Femur (tissue), 1 donor: ENCODE data around the gene NRCAM.
"Not testable (repeated sequence)": the region's sequence is repeated elsewhere in the genome, so short reads cannot be mapped to it uniquely, and the experiment has no call there.

Experiments used
- DNase-seq: peaks from one replicate; pipeline ENCODE4 v3.0.0-alpha.2; 2017

NRCAM gene

DNA sequence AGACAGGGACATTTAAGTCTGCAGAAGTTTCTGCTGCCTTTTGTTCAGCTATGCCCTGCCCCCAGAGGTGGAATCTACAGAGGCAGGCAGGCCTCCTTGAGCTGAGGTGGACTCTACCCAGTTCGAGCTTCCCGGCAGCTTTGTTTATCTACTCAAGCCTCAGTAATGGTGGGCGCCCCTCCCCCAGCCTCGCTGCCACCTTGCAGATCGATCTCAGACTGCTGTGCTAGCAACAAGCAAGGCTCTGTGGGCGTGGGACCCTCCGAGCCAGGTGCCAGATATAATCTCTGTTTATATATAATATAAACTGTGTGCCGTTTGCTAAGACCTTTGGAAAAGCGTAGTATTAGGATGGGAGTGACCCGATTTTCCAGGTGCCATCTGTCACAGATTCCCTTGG is 63.1 kb downstream of the NRCAM start:
- not testable (repeated sequence) for DNase-seq

- DNase-seq = not testable (repeated sequence)
These were observed 68.5 kb downstream of the NRCAM start for GRCh38 chr7:108387686-108388085.

GRCh38 chr7:108385834-108386422 is 70.3 kb downstream of the NRCAM start:
- no peak for DNase-seq

DNA sequence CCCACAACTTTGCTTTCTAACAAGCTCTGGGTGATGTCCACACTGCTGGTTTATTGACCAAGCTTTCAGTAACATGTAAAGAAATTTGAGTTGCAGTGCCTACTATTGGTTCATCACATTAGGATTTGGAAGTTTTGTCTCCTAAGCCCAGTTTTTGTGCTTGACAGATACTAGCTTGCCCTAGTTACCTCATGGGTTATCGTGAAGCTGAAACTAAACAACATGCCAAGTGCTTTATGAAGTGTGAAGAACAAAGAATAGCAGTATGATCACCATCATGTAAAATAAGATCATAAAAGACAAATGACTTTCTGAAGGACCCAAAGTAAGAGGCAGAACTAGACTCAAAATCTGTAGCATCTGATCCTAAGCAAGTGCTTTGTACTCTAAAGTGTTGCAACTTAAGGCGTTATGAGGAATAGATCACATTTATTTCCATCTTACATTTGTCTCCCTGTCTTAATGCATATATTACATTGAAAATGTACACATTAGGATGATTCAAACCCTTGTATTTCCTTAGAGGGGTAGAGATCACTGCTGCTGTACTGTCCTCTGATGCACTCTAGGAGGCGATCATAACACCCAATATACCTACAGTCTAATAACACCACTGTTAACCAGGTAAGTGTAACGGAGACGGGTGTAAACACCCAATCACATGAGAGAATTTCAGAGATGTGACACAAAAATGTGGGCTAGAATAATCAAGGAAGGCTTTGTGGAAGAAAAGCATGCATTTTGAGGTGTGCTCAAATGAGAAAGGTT is 71.3 kb downstream of the NRCAM start:
- no peak for DNase-seq

GRCh38 chr7:108382932-108383331 is 73.3 kb downstream of the NRCAM start:
- DNase-seq = no peak

DNA sequence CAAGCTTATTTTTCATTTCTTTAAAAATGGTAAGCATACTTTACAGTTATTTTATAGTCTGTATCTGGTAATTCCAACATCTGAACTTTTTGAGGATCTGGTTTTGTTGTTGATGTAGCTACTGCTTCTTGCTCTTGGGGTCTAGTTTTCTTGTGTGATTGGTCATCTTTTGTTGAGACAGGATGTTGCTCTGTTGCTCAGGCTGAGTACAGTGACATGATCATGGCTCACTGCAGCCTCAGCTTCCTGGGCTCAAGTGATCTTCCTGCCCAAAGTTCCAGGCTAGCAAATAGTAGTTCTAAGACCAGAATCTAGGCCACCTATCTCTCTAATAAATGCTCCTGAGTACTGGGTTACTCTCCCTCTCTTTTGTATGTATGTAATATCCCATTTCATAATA is 75.7 kb downstream of the NRCAM start:
- no peak for DNase-seq

GRCh38 chr7:108376206-108376605 is 80.0 kb downstream of the NRCAM start:
- DNase-seq = no peak

GRCh38 chr7:108375668-108376067 is 80.6 kb downstream of the NRCAM start:
- DNase-seq = no peak

DNA sequence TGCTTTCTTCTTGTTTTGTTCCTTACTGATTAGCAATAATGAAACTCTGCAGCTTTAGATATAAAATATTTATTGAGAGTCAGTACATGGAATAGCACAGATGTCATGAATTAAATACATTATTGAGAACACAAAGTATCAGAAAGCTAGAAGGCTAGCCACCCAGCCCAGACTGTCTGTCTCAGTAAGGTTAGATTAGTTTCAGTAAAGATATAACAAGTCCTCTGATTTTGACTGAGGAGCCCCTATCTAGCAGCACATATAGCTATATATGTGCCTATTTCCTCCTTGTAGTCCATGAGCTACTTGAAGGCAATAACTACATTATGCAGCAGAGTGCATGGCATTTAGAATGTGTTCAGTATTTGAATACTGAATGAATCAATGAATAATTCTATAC is 81.3 kb downstream of the NRCAM start:
- no peak for DNase-seq

DNA sequence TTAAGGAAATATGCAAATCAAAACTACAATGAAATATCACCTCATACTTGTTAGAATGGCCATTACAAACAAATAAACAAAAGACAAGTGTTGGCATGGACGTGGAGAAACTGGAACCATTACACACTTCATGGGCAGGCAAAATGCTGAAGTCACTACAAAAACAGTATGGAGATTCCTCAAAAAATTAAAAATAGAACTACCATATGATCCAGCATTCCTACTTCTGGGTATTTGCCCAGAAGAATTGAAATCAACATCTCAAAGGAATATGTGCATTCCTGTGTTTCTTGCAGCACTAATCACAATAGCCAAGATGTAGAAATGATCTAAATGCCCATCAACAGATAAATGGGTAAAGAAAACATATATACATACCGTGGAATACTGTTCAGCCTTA is 83.6 kb downstream of the NRCAM start:
- DNase-seq = no peak

- DNase-seq = no peak
These were observed 85.6 kb downstream of the NRCAM start for GRCh38 chr7:108370616-108371015.

DNA sequence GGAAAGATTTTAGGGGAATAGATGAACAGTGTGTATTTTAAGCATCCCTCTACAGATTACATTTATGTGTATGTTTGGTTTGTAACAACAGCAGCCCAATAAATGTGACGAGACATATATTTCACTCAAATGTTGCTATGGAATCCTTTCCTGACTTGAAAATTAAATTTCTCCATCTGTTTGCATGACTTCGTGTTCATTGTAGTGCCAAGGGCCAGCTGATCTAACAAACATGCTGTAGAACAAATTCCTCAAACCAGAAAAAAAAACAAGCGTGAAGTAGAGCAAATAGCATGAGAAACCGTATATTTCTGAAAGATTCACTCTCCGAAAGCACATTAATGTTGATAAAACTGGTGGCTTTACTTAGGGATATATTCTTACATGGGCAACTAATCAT is 87.8 kb downstream of the NRCAM start:
- no peak for DNase-seq

GRCh38 chr7:108367946-108368345 is 88.3 kb downstream of the NRCAM start:
- DNase-seq = no peak

DNA sequence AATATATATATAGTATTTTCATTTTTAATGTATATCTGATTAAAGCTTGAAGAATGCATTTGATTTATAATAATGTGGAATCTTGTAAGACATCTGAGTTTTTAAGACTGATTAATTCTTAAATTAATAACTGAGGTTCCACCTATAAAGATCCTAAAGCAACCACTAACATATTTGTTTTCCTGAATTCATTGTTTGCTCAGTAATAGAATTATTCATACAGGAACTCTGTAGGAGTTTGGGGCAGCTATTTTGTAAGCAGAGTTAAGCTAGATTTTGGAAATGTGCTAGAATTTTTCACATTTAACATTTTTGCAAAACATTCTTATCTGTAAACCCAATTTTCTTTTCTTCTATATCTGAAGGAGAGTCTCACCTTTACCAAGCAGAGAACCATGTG is 88.9 kb downstream of the NRCAM start:
- no peak for DNase-seq

DNA sequence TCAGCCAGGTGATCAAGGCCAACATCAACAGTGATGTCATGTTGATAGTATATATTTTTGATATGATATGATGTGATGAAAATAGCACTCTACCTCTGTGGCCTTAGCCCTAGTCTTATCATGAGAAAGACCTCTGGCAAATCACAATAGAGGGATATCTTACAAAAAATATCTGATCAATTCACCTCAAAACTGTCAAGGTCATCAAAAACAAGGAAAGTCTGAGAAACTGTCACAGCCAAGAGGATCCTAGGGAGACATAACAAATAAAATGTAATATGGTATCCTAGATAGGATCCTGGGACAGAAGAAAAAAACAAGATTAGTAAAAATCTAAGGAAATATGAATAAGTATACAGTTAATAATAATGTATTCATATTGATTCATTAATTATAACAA is 92.6 kb downstream of the NRCAM start:
- DNase-seq = no peak

GRCh38 chr7:108360058-108360800 is 96.0 kb downstream of the NRCAM start:
- DNase-seq = no peak

- peak; percentile 24 for DNase-seq
These were observed 97.7 kb downstream of the NRCAM start for GRCh38 chr7:108358553-108358952.

GRCh38 chr7:108351729-108352131 is 104.5 kb downstream of the NRCAM start:
- DNase-seq = no peak

GRCh38 chr7:108348913-108349312 is 107.3 kb downstream of the NRCAM start:
- DNase-seq = no peak

DNA sequence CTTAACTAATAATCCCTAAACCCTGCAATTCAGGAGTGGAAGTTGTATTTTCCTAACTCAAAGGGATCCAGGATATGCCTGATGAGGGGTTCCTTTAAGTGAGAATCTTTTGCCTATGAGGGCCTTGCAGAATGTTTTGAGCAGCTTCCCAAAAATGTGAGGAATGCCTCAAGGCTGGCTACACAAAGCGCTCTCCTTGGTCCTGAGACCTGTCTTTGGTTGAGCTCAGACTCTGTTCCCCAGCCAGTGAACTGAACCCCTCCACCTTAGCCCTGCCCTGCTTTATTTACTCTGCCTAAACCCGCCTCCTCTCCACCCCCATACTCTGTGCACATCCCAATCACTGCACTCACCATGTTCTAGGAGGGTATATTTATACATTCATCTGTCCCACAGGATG is 108.6 kb downstream of the NRCAM start:
- peak; percentile 23 for DNase-seq

GRCh38 chr7:108345710-108346336 is 110.4 kb downstream of the NRCAM start:
- no peak for DNase-seq

- no peak for DNase-seq
These were observed 115.3 kb downstream of the NRCAM start for GRCh38 chr7:108340856-108341411.

DNA sequence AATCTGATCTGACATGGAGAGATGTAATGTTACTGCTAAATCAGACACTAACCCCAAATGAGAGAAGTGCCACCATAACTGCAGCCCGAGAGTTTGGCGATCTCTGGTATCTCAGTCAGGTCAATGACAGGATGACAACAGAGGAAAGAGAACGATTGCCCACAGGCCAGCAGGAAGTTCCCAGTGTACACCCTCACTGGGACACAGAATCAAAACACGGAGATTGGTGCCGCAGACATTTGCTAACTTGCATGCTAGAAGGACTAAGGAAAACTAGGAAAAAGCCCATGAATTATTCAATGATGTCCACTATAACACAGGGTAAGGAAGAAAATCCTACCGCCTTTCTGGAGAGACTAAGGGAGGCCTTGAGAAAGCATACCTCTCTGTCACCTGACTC is 115.8 kb downstream of the NRCAM start:
- DNase-seq = not testable (repeated sequence)
